ENCODE data around the gene MAPK12.
"Not testable (repeated sequence)": the region's sequence is repeated elsewhere in the genome, so short reads cannot be mapped to it uniquely, and the experiment has no call there.

The MAPK12 gene

DNA sequence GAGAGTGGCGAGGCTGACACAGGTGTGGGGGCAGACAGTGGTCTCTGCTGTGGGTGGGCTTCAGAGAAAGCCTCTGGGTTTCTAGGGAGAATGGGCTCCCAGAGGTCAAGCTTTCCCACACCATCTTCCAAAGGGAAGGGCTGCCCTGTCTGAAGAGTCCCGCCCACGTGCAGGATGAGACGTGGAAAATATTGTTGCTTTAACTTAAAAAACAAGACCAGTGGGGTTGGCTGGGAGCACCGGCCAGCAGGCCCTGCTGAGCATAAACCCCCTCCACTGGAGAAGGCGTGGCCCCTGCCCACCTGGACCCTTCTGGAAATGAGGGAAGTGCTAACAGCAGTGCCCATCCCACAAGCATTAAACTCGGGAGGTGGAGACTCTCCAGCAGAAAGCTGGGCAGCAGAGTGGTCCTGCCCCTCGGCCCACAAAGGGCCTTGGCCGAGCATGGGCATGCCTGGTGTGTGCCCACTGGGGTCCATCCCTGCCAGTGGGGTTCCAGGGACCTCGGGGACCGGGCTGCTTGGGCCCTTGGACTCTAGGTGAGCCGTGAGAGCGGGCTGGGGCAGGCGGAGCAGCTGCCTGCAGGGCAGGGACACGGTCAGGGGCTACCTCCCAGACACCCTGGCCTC is 45.3 kb downstream of the MAPK12 start:
- no peak for DNase-seq (ENCODE audit: low read depth)

DNA sequence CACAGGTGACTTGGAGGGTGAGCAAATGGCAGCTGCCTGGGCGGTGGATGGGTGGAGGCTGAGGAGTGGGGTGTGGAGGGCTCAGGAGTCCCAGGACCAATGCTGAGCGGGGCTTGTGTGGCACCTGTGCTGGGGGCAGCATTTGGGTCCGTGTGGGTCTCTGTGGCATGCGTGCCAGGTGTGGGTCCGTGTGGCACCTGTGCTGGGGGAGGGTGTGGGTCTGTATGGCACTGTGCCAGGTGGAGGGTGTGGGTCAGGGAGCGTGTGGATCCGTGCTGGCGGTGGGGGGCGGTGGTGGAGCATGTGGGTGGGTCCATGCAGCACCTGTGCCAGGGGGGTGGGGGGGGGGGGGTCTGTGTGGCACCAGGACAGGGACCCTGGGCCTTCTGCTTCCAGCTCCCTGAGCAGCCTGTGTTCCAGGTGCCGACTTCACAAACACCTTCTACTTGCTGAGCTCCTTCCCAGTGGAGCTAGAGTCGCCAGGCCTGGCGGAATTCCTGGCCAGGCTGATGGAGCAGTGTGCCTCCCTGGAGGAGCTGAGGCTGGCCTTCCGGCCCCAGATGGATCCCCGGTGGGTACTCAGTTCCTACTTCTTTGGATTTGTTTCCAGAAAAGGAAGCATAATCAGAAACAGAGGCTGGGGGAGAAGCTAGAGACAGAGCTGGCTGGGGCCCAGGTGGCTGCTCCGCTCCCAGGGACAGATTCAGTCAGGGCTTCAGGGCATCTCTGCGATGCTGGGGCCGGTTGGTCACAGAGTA is 46.0 kb downstream of the MAPK12 start:
- no peak for DNase-seq (ENCODE audit: low read depth)

DNA sequence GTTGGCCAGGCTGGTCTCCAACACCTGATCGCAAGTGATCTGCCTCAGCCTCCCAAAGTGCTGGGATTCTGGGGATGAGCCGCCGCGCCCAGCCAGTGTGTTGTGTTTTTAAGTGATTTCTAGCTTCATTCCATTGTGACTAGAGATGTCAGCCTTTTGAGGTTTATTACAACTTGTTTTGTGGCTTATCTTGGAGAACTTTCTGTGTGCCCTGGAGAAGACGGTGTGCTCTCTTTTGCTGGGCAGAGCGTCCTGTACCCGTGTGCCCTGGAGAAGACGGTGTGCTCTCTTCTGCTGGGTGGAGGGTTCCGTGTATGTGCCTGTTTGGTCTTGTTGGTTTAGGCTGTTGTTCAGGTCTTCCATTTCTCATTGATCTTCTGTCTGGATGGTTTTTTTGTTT is 48.2 kb downstream of the MAPK12 start:
- DNase-seq (ENCODE audit: low read depth), result no peak

GRCh38 chr22:50211147-50211546 is 50.3 kb downstream of the MAPK12 start:
- no peak for DNase-seq (ENCODE audit: low read depth)

- DNase-seq (ENCODE audit: low read depth), result no peak
Measured at GRCh38 chr22:50210378-50211139, 50.9 kb downstream of the MAPK12 start.

- DNase-seq (ENCODE audit: low read depth), result peak; percentile 17
Measured at GRCh38 chr22:50209893-50210292, 51.6 kb downstream of the MAPK12 start.

DNA sequence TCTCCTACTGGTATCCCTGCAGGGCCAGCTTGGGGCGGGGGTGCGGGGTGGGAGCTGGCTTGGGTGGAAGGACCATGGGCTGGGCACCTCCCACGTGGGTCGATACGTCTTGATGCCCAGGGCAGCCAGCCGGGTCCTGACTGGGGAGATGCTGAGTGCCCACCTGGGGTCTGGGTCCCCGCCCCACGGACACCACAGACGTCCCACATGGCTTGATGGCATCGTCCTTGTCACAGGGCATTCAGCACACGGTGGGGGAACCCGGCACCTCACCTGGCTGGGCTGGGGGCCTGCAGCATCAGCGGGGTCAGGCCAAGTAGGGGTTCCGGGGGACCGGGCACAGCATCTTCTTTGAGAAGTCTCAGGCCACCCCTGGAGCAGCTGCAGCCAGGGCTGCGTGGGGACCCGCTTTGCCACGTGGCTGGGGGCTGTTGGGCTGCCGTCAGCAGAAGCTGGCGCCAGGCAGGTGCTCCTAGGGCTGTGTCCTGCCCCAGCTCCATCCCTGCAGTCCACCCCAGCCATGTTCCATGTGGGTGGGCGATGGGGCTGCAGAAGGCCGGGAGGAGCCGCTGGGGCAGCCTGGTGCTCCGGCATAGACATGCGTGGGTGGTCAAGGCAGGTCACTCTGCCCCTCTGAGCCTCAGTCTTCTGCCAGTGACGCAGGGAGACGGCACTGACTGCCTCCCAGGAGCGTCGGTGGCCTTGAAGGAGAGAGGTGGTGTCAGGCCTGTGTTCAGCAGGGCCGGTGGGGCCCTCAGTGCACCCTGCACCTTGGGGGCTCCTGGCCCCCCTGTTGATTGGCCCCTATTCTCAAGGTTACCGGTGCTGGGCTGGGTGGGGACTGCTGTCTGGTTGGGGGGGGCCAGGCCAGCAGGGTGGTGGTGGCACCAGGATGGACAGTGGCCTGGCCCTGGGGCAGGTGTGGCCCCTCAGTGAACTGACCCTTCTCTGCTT is 52.3 kb downstream of the MAPK12 start:
- no peak for DNase-seq (ENCODE audit: low read depth)

- DNase-seq (ENCODE audit: low read depth), result no peak
Measured at GRCh38 chr22:50208430-50208938, 53.0 kb downstream of the MAPK12 start.

GRCh38 chr22:50207383-50208140 is 53.9 kb downstream of the MAPK12 start:
- no peak for DNase-seq (ENCODE audit: low read depth)

- no peak for DNase-seq (ENCODE audit: low read depth)
Measured at GRCh38 chr22:50206599-50206998, 54.9 kb downstream of the MAPK12 start.

DNA sequence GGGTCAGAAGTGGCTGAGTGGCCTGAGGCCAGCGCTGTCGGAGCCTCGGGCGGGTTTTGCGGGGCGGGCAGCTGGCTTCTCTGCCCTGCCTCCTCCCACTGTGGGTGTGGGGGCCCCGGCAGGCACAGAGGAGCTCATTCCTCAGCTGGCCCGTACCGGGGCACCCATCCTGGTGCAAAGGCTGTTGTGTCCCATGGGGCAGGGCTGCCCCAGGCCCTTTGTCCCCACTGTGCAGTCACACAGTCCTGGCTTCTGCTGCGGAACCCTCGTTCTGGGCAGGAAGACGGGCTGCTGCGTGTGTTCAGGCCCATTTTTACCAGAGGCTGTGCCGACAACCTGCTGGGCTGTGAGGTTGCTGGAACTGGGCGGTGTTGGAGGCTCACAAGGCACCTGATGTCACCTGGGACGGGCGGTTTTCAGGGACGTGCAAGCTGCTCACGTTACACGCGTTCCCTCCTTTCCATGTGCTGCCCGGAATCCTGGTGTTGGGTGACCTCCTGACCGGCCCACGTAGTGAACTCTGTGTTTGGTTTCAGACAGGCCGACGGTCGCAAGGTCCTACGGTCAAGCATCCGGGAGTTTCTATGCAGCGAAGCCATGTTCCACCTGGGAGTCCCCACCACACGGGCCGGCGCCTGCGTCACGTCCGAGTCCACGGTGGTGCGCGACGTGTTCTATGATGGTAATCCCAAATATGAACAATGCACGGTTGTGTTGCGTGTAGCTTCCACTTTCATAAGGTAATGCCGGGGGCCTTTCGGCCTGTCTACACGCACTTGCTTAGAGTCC is 55.5 kb downstream of the MAPK12 start:
- no peak for DNase-seq (ENCODE audit: low read depth)

DNA sequence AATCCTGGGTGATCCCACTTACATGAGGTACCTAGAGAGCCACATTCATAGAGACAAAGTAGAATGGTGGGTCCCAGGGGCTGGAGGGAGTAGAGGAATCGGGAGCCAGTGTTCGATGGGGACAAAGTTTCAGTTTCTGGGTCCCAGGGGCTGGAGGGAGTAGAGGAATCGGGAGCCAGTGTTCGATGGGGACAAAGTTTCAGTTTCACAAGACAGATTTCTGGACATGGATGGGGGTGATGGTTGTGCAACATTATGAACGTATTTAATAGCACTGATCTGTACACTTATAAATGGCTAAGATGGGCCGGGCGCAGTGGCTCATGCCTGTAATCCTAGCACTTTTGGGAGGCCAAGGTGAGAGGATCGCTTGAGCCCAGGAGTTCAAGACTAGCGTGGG is 56.5 kb downstream of the MAPK12 start:
- not testable (repeated sequence) for DNase-seq (ENCODE audit: low read depth)

- no peak for DNase-seq (ENCODE audit: low read depth)
Measured at GRCh38 chr22:50204571-50204970, 56.9 kb downstream of the MAPK12 start.

GRCh38 chr22:50203288-50203687 is 58.2 kb downstream of the MAPK12 start:
- DNase-seq (ENCODE audit: low read depth), result no peak
